GM21515 (cell line): ENCODE measurements around the gene AIFM3.
"Not testable (repeated sequence)": the region's sequence is repeated elsewhere in the genome, so short reads cannot be mapped to it uniquely, and the experiment has no call there.

Experiments
- ATAC-seq: cut with Tn5 transposase; IDR thresholded peaks from one replicate; pipeline ENCODE4 v1.9.1; 2021; ENCODE audit not compliant: unreplicated experiment

Gene AIFM3

DNA sequence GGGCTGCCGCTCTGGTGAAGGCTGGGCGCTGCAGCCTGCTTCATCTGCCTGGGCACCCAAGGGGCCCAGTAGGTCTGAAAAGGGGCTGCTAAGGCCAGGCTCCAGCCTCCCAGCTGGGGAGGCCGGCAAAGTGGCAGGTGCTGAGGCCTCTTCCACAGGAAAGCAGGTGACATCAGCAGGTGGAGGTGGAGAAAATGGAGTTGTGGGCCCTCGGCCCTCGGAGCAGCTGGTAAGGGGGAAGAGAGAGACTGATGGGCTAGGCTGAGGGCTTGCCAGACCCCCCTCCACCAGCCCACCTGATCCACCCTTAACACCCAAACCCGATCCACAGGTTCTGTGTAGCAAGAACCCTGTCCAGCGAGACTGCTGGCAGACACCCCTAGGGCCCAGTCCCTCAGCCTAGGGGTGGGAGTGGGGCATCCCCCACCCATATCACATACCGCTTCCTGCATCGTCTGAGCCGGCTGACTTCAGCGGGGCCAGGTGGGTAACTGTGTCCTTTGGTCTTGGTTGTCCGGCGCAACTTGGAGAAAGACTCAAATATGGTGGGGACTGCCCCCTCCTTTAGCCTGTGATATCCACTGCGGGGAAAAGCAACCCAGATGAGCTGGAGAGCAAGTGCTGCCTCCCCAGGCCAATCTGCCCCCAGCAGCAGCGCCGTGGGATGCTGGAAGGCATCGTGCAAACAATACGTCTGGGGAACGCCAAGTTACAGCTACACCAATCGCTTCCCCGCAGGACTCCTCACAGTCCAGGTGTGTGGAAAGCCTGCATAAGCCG lies 33.3 kb downstream of the AIFM3 start:
- ATAC-seq: no peak

DNA sequence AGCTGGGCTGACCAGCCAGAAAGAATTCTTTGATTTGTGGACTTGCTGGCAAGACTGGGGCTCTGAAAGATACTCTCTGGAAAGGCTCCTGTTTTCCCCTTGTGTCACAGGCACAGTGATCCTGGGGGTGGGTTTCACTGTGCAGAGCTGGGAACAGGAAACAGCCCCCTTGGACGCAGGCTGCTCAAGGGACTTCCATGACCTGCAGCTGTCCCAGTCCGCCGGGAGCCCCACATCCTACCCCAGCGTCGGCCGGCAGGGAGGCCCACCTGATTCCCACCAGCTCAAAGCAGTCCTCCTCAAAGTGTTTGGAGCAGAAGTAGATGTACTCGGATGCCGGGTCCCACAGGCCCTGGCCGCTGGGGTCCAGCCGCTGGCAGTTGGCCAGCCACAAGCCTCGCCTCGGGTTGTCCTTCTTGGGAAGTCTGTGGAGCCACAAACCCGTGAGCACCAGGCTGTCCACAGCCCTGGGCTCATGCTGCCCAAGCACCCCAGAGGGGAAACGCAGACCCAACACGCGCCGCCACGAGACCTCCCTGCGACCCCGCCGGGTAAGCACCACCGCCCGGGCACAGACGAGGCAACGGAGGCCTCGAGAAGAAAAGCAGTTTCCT lies 34.0 kb downstream of the AIFM3 start:
- no peak for ATAC-seq

- peak; percentile 74 for ATAC-seq
These were observed 34.7 kb downstream of the AIFM3 start, which contains the start of gene THAP7 for GRCh38 chr22:21001601-21002325. TSS of gene THAP7 (minus strand) at chr22:21002118. CDS start at chr22:21001911, 207 bp downstream.

- ATAC-seq: no peak
These were observed 36.7 kb downstream of the AIFM3 start for GRCh38 chr22:21003782-21004181.

DNA sequence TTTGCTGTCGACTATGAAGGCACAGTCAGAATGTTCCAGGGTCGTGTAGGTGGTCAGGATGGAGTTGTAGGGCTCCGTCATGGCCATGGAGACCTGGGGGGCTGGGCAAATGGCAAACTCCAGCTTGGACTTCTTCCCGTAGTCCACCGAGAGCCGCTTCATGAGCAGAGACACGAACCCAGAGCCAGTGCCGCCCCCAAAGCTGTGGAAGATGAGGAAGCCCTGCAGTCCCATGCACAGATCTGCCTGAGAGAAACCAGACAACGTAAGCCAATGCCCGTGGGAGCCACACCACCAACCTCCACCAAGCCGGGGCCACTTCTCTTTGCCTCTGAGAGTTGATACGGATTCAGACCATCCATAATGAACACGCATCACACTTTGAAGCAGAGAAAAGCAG lies 42.2 kb downstream of the AIFM3 start:
- not testable (repeated sequence) for ATAC-seq

- no peak for ATAC-seq
These were observed 42.8 kb downstream of the AIFM3 start for GRCh38 chr22:21009638-21010425.

- no peak for ATAC-seq
These were observed 43.5 kb downstream of the AIFM3 start for GRCh38 chr22:21010426-21011113.

GRCh38 chr22:21012446-21013407 lies 45.7 kb downstream of the AIFM3 start:
- ATAC-seq: no peak

- ATAC-seq: no peak
These were observed 46.7 kb downstream of the AIFM3 start for GRCh38 chr22:21013657-21014201.

DNA sequence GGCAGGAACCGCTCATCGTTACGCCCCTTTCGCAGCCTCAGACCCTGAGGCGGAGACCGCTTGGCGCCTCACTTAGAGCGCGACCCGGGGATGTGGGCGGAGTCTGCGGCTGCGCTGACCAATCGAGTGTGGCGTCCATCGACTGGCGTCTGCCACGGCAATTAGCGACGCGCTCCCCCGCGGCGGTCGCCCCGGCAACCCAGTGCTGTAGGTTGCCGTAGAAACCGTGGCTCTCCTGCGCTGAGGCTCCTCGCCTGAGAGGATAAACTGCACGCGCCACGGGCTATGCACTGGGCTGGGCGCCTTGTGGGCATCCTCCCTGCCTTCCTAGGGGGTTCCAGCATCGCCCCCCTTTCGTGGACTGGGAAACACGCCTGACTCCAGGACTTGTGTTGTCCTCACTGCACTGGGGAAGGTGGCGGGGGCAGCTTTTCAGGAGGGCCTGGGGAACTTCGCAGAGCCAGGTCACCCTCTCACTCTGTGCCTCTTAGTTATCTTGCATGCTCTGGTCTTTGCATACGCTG lies 47.2 kb downstream of the AIFM3 start:
- peak; percentile 78 for ATAC-seq

- no peak for ATAC-seq
These were observed 47.8 kb downstream of the AIFM3 start, which contains the start of gene P2RX6 for GRCh38 chr22:21014726-21015465. TSS of gene P2RX6 (plus strand) at chr22:21015165. CDS start at chr22:21015175, 10 bp downstream.

GRCh38 chr22:21015466-21016006 lies 48.5 kb downstream of the AIFM3 start:
- no peak for ATAC-seq

DNA sequence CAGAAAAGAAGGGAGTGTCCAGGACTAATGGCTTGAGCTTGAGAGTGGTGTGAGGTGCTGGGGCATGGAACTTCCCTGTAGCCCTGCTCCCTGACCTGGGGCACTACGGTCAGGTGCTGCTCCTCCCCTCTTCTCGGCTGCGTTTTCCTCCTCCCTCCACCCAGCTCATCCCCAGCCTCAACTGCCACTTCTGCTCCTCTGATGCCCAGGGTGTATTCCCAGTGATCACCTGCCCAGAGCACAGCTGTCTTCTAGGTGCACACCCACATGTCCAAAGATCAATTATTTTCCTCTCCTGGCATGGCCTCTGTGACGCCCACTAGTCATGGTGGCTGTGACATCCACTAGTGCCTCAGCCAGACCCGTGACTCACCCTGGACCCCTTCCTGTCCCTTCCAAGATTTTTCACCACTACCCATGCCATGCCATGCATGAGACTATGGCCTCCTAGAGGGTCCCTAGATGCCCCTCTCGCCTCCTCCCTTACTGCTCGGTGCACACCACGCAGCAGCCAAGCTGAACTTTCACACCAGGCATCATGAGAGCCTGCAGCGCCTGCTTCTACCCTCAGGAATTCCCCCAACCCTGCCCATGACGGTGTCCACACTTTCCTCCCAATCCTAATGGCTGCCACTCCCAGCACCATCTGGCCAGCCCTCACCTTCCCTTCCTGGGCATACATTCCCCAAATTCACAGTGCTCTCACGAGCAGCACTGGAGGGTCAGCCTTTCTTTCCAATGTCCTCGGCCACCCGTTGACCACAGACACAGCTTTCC lies 49.8 kb downstream of the AIFM3 start:
- no peak for ATAC-seq

DNA sequence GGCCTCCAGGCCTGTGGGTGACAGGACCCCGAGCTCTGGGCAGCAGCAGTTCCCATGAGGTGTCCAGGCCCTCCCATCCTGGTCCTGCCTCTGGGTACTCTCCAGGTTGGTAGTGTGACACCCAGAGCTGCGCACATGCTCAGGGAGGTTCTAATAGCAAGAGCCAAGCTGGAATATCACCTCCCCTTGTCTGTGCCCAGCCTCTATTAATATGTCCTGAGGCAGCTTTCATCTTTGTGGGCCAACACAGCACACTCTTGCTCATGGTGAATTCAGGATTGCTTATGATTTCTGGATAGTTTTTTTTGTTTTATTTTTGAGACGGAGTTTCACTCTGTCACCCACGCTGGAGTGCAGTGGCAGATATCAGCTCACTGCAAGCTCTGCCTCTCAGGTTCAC lies 51.3 kb downstream of the AIFM3 start:
- ATAC-seq: no peak

DNA sequence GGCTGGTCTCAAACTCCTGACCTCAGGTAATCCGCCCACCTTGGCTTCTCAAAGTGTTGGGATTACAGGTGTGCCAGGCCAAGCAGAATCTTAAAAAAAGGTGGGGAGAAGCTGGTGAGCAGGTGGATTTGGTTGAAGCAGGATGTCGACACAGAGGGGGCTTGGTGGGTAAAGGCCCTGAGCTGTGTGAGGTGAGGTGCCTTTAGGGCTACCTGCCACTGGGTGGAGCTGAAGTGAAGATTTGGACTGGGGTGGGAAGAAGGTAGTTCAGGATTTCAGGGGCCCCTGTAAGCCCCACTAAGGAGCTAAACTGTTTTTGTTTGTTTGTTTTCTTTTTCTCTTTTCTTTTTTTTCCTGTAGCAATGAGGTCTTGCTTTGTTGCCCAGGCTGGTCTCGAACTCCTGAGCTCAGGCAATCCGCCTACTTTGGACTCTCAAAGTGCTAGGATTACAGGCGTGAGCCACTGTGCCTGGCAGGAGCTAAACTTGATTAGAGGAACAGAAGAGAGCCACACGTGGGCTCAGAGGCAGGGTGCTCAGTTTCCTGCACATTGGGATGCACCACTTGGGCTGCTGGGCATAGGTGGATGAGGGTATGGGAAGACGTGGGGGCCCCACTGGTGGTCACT lies 53.9 kb downstream of the AIFM3 start:
- no peak for ATAC-seq

GRCh38 chr22:21022507-21022906 lies 55.5 kb downstream of the AIFM3 start:
- ATAC-seq: no peak
